GM23248 (cell line): ENCODE results near the gene HOXC5.
"Not testable (repeated sequence)": the region's sequence is repeated elsewhere in the genome, so short reads cannot be mapped to it uniquely, and the experiment has no call there.

Source experiments
- EZH2 ChIP-seq: fragments of 200-600 bp; sonication (generic); IDR thresholded peaks from 2 replicates; pipeline ENCODE4 v1.6.1; 2018; ENCODE audit warnings: antibody characterized with exemption, mild to moderate bottlenecking; ENCODE audit not compliant: insufficient read depth, poor library complexity, severe bottlenecking
- EZH2phosphoT487 ChIP-seq: fragments of 200-600 bp; sonication (generic); IDR thresholded peaks from 2 replicates; pipeline ENCODE4 v1.6.1; 2018; ENCODE audit warnings: antibody characterized with exemption, moderate library complexity, mild to moderate bottlenecking, low read depth; ENCODE audit not compliant: insufficient read depth

DNA sequence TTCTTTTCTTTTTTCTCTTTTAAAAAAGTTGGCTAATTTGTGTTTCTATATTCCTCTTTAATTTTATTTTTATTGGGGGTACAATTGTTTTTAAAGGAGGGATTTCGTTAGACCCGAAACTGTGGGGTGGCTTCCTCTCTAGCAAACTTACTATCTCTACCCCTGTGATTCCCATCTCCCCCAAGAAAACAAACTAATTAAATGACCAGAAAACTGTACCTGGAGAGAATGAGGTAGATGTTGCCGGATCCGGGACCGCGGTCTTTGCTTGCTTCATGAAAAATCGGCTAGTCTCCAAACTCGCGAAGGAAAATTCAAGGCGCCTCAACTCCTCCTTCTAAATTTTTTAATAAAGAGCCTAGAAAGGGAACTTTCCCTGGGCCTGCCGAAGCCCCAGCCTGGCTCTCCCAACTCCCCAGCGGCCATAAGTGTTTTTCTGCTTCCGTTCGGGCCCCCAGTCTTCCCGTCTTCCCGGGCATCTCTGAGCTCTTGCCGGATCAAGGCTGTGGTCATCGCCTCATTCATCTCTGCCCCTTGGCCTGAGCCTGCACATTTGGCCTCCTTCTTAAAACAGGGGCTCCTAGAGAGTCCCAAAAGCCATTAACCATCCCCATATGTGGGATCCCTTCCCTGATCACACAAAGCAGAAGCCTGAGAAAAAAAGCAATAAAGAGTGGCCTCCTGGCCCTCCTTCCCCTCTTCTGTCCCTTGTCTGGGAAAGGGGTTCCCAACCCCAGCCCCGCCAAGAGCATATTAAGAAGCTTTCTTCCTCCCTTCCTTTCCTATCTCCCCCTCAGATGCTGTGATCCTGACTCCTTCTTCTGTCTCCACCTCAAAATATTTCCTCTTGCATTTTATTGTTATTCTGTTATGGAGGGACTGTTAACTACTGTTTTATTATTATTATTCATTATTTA, 47.4 kb downstream of the HOXC5 start:
- TF ChIP-seq EZH2phosphoT487, EZH2: not testable (repeated sequence)
